DMS79 (cell line): Measurements from ENCODE around the gene CCDC148.
"Not testable (repeated sequence)": the region's sequence is repeated elsewhere in the genome, so short reads cannot be mapped to it uniquely, and the experiment has no call there.

Experiments used
- DNase-seq: peaks from one replicate; lab custom pipeline; 2025; lab: John Stamatoyannopoulos, UW

CCDC148 gene

DNA sequence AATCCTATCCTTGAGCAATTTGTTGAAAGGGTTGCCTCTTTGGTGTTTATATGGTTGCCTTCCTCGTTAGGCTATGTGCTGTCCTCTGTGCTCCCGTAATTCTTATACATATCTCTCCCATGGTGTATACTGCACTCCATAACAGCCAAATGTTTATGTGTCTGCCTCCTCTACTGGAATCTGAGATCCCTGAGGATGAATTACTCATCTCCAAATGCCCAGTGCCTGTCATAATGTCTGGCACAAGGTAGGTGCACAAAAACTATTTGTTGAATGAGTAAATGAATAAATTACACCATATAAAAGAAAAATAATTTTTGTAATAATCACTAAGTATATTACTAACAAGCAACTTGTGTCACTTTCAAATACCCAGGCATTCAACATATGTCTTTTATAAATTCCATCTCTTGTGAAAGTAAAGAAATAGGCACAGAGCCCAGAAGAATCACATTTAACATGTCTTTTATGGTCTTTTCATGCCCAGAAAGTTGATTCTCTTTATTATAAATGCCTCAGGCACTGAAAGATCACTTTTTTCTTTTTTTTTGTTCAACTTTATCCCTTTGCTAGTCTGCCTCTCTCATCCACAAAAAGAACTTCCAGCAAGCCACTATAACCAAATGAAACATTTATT is 164.9 kb downstream of the CCDC148 start:
- no peak for DNase-seq

DNA sequence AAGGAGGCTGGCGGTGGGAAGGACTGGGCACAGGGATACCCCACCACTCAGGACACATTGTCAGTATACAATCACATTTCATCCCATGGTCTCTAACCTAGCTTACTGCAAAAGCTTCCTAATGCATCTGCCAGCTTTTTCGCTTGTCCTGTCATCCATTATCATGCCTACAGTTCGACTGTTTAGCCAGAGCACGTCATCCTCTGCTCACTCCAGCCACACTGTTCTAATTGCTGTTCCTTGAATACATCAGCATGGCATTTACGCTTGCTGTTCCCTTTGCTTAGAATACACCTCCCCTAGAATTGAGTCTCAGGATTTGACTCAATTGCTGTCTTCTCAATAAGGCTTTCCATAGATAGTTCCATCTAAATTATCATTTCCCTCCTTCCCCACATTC is 166.3 kb downstream of the CCDC148 start:
- no peak for DNase-seq

GRCh38 chr2:158276619-158277471 is 179.7 kb downstream of the CCDC148 start:
- no peak for DNase-seq

GRCh38 chr2:158273791-158274190 is 182.8 kb downstream of the CCDC148 start:
- DNase-seq = no peak

DNA sequence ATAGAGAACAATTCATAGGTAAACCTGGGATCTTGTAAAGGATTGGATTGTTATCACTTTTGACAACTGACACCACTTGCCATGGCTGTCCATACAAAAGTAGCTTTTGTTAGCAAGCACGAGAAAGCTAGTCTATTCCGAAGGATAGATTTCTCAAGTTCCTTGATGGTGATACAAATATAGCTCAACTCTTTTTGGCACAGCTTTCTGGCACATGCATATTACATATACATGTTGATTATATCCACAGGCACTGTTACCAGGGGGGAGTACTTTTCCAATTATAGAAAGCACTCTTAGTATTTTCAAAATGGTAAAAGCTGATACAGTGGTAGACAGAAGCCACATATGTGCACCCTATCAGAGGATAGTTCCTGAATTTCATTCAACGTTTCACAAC is 186.0 kb downstream of the CCDC148 start:
- no peak for DNase-seq

DNA sequence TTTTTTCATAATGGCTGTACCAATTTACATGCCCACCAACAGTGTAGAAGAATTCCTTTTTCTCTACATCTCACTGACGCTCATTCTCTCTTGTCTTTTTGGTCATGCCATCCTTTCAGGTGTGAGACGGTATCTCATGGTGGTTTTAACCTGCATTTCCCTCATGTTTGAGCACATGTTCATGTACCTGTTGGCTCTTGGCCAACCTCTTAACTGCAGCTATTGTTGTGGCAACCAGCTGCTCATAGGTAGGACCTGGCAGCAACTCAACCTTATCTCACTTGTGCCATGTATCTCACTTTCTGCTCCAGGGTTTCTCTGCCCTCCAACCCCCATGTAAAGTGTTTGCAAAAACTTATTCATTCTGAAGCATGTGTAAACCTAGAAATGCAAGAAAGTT is 187.4 kb downstream of the CCDC148 start:
- DNase-seq = peak; percentile 83

DNA sequence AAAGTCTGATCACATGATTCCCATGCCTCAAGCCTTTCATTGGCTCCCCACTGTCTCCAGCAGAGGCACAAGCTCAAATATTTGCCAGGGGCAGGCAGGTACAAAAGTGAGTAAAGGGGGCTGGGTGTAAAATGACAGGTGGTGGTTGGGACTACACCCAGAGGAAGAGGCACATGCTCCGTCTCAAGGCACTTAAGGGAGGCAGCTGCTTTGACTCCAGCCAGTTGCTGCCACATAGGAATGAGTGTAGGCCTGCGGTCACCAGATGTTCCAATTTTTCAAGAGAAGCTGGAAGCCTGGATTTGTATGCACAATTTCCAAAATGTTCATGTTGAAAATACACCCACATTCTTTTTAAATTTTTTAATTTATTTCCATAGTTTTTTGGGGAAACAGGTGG is 190.4 kb downstream of the CCDC148 start:
- no peak for DNase-seq

DNA sequence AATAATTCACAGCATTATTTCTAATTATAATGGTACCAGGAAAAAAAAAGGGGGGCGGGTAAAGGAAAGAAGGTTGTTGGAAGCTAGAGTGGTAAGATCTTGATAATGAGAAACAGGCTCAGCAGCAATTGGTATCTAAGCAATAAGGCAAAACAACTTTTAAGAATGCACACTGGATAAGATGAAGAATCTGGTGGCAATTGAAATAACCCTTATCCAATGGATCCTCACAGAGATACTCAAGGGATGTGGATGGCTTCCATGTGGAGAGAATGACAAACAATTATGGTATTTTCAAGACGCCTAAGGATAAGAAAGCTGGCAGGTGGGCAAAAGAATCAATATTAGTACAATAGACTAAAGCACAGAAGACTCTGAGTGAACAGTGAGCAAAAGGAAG is 201.3 kb downstream of the CCDC148 start:
- DNase-seq = peak; percentile 96

DNA sequence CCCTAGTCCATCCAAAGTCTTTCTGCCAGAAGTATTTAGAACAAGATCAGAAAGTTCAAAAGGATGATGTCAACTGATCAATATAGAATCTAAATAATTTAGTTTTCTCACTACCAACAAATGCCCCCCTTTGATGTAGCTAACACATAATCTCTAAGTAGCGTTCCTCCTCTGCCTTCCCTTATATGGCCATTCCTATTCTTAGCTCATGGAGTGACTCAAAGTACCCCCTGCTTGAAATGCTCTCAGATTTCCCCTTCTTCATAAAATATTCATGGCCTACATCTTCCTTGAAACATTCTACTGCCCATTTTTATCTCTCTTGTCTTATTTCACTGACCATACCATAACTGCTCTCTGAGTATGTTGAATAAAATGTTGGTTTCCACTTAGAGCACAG is 203.4 kb downstream of the CCDC148 start:
- no peak for DNase-seq

DNA sequence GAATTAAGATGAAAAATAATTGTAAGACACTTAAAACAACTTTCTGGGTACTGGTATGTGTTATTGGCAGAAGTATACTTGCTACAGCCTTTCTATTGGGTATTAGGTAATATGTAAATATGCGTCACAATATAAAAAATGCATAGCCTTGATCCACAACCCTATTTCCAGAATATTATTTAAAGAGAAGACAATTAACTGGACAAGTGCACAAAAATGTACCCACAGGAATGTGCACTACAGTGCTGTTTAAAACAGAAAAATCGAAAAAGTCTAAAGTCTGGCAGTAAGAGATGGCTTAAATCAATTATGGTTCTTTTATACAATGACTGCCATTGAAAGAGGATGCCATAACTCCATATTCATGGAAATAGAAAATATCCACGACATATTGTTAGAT is 205.2 kb downstream of the CCDC148 start:
- DNase-seq = no peak

DNA sequence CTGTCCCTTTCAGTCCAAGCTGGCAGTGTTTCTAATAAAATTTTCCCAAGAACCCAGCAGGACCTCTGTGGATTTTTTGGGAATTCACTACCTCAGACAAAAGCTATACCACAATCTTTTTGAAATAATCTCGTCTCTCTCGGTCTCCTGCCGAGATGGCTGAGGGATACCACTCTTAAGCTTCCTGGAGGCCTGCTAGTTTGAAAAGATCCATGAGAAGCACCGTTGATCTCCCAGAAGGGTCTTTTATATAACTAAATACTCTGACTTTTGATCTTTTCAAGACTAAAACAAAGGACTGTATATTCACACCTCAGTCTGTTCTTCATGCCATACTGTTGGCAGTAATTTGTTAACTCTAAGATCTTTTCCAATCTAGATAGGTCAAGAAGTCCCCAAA is 213.2 kb downstream of the CCDC148 start:
- no peak for DNase-seq

- DNase-seq = no peak
Measured at GRCh38 chr2:158242280-158242679, 214.3 kb downstream of the CCDC148 start.

DNA sequence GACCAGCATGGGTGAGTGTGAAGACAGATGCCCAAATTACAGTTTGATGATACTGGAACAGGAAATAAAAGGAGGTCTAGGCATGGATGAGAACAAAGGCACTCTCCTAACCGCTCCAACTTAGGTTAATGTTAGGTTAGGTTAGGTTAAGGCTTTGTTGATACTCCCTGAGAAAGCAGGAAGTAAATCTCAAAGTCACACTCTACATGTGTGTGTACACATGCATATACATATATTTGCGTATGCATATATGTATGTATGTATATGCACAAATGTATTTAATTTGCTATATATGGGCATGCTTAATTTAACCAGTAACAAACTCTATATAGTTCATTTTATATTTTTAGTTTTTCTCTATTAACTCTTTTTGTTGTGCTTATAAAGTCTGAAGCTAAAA is 215.6 kb downstream of the CCDC148 start:
- DNase-seq = no peak

DNA sequence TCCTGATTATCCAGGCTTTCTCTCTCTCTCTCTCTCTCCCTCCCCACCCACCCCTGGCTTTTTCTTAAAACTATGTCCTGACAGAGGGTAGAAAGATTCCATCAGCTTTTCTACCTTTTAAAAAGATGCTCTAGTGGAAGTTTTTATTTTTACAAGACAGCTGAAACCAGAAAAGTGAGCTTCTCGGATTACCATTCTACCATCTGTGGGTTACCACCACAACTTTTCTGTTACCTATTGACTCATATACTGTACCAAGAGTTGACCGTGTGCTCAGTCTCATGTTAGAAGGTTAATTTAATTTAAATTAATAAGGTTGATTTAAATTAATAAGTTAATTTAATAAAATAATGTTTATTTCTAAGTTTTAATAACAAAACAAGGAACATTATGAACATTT is 217.3 kb downstream of the CCDC148 start:
- DNase-seq = no peak

DNA sequence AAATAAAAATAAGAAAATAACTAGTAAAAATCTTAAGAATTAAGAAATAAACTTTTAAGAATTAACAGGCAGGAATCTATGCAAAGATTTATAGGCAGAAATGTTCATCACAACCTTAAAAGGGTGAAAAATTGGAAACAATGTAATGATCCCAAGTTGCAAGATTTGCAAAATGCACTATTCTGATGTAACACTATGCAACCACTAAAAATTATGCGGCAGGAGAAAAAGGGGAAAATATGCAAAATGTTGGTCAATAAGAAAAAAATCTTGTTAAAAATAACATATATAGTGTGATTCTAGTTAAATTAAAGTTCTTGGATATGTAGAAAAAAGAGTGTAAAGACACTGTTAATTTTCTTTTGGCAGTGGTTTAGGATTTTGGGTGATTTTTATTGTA is 222.1 kb downstream of the CCDC148 start:
- no peak for DNase-seq

- DNase-seq = no peak
Measured at GRCh38 chr2:158232476-158232875, 224.1 kb downstream of the CCDC148 start.

- no peak for DNase-seq
Measured at GRCh38 chr2:158228943-158229508, 227.5 kb downstream of the CCDC148 start.

GRCh38 chr2:158223066-158223465 is 233.5 kb downstream of the CCDC148 start:
- DNase-seq = not testable (repeated sequence)

DNA sequence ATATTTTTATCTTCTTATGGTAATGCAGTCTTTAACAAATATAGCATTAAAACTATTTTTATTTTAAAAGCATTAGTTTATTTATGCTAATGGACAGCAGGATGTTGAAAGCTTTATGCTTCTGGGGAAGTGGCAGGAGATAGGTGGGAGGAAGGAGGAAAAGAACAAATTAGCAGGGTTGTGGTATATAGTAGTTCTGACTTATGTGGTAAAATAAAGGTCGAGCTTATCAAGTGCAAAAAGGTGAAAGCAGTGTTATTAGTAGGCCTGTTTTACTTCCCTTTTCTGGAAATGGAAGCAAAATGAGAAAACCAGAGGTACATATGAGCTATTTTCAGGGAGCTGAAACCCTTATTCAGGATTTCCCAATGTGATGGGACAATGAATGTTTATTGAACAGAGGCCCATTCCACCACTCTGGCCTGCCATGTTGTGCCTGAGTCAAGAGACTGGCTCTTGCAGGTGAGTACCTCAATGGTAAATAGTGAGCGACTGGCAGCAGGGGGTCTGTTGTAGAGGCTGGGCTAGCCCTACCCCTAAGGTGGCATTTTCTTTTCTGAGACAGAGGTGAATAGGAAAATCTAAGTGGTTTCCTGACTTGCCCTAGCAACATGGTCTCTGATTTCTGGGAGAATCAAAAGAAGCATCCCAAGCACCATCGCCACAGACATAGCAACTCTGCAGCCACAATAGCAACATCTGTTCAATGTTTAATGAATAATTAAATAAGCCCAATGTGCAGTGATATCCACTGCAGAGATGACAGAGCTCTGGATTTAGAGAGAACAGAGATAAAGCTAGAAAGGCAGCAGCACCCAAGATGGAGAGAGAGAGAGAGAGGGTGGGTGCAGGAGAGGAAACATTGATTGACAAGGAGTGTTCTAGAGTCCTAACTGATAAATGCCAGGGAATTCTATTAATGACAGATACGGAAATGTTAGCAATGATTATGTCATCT is 235.2 kb downstream of the CCDC148 start:
- DNase-seq = no peak

DNA sequence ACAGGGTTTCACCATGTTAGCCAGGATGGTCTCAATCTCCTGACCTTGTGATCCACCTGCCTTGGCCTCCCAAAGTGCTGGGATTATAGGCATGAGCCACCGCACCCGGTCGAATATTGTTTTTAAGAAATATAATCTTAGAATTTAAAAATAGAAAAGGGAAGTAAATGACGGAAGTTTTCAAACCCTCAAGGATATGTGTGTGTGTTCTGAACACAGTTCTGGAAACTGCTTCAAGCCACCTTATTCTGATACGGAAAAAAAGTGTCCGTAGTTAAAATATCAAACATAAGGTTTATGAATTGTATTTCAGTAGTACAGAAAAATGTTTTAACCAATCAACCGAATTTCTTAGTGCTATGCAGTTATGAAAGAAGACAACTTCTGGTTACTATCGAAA is 239.0 kb downstream of the CCDC148 start:
- DNase-seq = no peak

DNA sequence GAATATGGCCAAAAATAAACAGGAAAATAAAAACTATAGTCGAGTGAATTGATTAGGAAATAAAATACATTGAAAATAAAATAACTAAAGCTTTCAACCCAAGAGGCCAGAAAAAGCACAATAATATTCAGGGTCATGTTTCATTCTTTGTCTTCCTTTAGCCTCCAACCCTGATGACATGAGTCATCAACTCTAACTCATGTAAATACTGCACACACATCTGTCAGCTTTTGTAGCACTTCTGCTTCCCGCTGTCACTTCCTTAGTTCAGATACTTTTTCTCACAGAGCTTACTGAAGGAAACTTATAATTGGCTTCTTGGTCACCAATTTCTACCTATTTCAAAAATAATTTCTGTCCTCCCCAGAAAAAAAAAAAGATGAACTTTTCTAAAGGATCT is 242.1 kb downstream of the CCDC148 start:
- no peak for DNase-seq

- DNase-seq = no peak
Measured at GRCh38 chr2:158213773-158214172, 242.8 kb downstream of the CCDC148 start.
